ENCODE results near the gene SLC6A3.

GRCh38 chr5:1423901-1424603 lies 21.2 kb downstream of the SLC6A3 start:
- no peak for TF ChIP-seq POLR2A (IDR thresholded peaks at IDR 0.05; ENCODE audit: low read depth, low read length)
- TF ChIP-seq POLR2AphosphoS5 (IDR thresholded peaks at IDR 0.05; ENCODE audit: low read depth, low read length): no peak
- no peak for TF ChIP-seq TAF1 (IDR thresholded peaks at IDR 0.05; ENCODE audit: low read depth, low read length)
- TF ChIP-seq SPI1 (IDR thresholded peaks at IDR 0.05; ENCODE audit: low read depth, low read length): no peak
